Brain pericyte (primary cell): ENCODE measurements around the gene TRABD2B.

Experiments used
- DNase-seq: peaks from one replicate; pipeline ENCODE4 v3.0.0-alpha.2; 2012; ENCODE audit warnings: low read depth, low spot score

Gene TRABD2B

DNA sequence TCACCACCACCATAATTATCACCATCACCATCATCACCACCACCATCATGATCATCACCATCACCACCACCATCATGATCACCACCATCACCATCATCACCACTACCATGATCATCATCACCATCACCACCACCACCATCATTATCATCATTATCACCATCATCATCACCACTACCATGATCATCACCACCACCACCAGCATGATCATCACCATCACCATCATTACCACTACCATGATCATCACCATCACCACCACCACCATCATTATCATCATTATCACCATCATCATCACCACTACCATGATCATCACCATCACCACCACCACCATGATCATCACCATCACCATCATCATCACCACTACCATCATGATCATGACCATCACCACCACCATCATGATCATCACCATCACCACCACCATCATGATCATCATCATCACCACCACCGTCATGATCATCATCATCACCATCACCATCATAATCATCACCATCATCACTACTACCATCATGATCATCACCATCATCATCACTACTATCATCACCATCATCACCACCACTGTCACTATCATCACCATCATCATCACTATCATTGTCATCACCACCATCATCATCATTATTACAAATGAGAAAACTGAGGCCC is 60.2 kb downstream of the TRABD2B start:
- DNase-seq, result no peak

GRCh38 chr1:47935856-47936255 is 61.3 kb downstream of the TRABD2B start:
- no peak for DNase-seq

- DNase-seq, result no peak
Measured at GRCh38 chr1:47935163-47935562, 62.0 kb downstream of the TRABD2B start.

- DNase-seq, result no peak
Measured at GRCh38 chr1:47934243-47934805, 62.9 kb downstream of the TRABD2B start.

- DNase-seq, result no peak
Measured at GRCh38 chr1:47932743-47933142, 64.4 kb downstream of the TRABD2B start.

GRCh38 chr1:47931395-47931794 is 65.8 kb downstream of the TRABD2B start:
- DNase-seq, result no peak

GRCh38 chr1:47930210-47930840 is 66.9 kb downstream of the TRABD2B start:
- no peak for DNase-seq

GRCh38 chr1:47927165-47927564 is 70.0 kb downstream of the TRABD2B start:
- no peak for DNase-seq

- no peak for DNase-seq
Measured at GRCh38 chr1:47926461-47926999, 70.7 kb downstream of the TRABD2B start.

DNA sequence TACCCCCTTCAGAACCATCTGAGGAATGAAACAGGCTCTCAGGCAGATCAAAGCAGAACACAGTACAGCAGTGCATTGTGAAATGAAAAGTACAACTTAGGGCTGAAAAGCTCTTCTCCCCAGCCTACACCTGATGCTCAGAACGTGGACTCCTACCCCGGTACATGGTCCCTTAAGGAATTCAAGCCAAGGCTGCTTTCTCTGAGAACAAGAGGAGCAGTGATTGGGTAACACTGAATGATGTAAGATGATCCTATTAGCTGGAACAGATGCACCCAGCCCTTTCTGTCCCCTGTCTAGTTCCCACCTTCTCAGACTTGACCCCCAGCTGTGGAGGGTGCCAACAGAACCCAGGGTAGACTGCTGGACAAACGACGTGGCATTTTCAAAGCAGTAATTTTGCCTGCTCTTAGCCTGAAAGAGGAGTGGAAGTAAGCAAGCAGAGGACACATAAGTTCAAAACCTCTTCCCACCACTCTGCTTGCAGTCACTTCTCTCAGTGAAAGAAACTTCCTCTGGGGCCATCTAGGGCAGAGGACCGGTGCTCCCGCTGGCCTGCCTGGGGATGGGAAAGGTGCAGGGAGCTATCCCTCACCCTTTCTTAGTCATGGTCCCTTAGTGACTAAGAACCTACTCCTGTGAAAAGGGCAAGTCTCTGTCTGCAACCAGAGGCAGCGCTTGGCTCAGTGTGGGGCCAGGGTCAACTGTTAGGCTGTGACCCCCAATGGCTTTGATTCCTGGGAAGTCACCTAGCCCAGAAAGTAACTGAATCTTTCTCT is 72.7 kb downstream of the TRABD2B start:
- no peak for DNase-seq

GRCh38 chr1:47921935-47922415 is 75.2 kb downstream of the TRABD2B start:
- no peak for DNase-seq

DNA sequence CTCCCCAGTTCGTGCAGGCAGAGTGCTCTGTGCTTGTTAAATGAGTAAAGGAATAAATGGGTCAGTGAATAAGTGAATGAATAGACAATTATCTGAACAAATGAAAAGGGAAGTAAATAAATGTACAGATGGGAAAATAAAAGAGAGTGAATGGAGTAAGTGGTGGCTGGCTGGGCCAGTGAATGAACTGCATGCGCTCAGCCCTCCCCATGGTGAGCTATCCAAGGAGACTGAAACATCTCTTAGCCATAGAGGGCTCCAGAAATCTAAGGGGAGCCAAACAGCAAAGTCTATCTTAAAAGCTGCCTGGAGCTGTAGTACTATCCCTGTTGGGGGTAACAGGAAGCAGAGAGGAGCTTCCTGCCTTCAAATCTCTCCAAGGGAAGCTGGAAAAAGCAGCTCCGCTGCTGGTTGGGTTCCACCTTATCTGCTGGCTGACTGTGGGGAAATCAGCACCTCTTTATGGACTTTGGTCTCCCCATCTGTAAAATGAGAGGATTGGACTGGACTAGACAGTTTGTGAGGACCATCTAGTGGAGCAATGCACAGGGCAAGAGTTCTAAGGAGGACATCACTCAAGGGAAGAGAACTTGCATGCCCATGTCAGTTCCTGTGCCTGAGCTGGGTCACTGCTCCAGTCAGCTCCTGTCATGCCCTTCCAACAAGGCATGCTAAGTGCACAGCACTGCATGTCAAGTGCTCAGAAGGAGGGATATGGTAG is 77.9 kb downstream of the TRABD2B start:
- DNase-seq, result no peak

DNA sequence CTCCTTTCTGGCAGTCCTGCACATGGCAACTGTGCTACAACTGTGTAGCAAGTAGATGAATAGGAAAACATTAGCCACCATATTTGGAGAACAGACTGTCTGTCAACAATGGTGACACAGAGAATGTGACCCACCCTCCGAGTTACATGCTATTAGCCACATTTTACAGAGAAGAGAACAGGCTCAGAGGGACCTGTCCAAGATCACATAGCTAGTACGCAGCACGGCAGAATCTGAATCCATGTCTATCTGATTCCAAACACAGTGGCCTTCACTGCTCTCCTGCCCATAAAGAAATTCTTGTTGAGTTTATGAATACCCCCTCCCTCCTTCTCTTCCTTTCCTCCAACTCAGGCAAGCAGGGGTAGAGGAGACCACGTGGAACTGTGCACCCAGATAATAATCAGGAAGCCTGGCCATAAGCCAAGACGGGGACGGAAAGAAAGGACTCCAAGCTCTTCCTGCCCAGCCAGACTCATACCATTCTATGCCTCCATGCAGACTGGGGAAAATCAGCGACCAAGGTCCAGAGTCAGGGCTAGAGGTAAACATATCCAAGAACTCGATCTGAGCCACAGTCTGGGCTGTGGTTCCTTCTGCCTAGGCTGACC is 78.8 kb downstream of the TRABD2B start:
- no peak for DNase-seq

DNA sequence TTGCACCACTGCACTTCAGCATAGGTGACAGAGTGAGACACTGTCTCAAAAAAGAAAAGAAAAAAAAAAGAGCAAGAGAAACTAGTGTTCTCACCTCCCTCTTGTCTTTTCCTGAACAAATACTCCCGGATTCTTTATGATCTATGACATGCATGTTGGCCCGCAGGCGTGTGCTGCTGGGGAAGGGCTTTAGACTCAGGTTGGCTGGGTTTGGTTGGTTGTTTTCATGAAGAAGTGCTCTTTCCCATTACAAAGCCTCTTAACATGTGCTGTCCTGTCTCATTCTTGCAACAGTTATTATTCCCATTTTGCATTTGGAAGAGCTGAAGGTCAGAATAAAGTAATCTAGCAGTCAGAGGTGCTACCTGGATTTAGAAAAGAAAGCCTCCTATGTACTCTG is 79.5 kb downstream of the TRABD2B start:
- no peak for DNase-seq

DNA sequence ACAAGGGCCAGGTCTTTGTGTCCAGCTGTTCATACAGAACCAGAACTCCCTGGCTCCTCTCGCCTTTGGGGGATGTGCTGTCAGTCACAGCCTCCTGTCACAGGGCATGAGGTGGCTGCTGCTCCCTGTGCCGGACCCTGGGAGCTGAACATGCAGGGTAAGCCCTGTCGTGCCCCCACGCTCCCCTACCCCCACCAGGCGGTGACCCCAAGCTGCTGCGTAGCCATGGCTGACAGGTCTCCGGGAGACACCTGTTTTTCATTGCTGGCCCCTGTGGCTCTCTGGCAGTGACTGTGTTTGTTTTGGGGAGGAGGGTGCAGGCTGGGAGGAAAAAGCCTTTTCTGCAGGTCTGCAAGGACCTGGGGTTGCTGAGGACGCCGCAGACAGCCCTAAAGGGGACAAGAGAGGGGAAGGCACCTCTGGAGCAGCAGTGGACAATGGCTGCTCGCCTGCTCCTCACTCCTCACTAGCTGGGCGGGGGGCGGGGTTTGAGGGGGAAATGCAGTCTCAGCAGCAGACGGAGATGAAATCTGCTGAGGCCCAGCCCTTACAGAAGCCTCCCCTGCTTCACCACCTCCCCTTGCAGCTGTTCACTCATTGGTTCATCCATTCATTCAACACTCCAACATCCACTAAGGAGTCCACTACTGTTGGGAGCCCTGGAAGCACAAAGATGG is 81.4 kb downstream of the TRABD2B start:
- no peak for DNase-seq

GRCh38 chr1:47914952-47915676 is 82.1 kb downstream of the TRABD2B start:
- no peak for DNase-seq

DNA sequence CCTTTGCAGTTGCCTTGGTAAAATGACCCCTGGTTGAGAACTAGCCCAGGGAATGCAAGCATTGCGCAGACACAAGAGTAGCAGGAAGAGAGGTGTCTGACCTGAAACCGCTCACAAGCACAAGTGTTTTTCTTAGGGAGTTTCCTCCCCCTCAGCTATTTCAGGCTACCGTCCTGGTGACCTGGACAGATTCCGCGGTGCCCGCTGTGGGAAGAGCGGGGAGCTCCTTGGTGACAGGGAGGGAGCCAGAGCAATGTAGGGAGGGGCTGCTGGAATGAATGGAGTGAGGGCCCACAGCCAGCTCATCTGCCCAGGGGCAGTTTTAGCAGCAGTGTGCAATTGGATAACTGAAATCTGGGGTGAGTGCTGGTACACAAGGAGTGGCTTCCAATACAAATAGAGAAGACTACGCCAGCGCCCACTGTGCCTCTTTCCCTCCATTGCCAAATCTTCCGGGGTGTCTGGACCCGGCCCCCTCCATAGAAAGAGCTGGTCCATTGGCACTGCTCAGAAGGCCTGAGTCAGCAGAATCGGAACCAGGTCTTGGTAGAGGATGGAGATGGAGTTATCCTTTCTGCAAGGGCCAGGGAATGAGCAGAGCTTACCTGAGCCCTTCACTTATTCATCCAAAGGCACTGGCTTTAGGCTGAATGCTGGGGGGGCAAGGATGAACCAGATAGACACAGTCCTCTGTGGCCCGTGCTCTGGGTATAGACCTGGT is 82.8 kb downstream of the TRABD2B start:
- no peak for DNase-seq

- no peak for DNase-seq
Measured at GRCh38 chr1:47913225-47913823, 83.9 kb downstream of the TRABD2B start.

DNA sequence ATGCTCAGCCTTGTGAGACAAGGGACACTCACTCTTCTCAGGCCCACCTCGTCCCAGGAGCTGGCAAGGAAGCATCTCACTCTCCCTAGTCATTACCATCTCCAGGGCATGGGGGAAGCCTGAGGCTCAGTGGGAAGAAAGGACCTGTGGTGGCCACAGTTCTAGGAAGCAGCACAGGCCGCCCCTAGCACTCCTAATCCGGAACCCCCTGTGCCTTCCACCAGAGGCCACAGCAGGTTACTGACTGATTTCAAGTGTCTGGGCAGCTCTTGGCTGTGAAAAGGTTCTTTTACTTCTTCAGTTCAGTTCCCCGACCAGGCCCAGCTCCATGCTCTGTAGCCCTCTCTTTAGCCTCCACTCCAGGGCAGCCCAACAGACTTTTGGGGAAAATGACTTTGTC is 84.4 kb downstream of the TRABD2B start:
- no peak for DNase-seq
